ENCODE results near the gene CAMSAP3.

- no peak for TF ChIP-seq CTCF (IDR thresholded peaks at IDR 0.05; ENCODE audit: low read length)
- TF ChIP-seq EZH2 (IDR thresholded peaks at IDR 0.05; ENCODE audit: borderline replicate concordance, low read length), result no peak
These were observed 12.4 kb downstream of the CAMSAP3 start for GRCh38 chr19:7607874-7608560.
